ENCODE results near the gene AVP. TPM values are rescaled to one million over a fixed set of nuclear protein-coding genes. Genes with fewer than 3 reads are reported as not detected.

AVP gene
- total and polyA plus RNA-seq, 2 of the 13 experiments (the other 11 are each of a cell fraction or from before 2014, with no cell fraction given): 0.12 TPM; not detected in 1

DNA sequence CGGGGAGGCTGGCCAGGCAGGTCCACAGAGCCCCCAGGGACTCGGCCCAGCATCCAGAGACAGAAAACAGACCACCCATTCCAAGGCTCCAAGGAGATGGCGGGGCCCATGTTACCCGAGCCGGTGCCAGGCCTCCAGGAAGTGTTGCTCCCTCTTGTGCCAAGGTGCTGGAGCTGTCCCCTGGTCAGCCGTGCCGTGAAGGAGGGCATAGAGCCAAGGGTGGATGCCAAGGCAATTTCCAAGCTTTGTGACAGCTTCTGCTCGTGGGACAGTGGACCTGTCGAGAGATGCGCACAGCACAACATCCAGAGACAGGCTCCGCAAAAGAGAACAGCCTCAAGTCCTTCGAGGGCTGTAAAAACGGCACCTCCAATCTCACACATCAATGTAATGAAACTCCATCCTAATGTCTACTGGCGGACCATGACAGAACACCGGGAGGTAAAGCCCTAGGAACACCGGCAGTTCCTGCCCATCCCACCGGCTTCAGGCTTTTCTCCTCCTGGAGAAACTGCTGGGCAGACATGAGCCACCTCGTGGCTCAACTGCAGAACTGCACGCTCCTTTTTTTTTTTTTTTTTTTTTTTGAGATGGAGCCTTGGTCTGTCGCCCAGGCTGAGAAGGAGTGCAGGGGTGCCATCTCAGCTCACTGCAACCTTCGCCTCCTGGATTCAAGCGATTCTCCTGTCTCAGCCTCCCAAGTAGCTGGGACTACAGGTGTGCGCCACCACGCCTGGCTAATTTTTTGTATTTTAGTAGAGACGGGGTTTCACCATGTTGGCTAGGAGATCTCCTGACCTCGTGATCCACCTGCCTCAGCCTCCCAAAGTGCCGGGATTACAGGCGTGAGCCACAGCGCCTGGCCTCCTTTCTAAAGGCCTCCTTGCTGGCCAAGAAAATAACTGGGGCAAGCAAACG is 30.9 kb upstream of the AVP start (continued):
- TF ChIP-seq ZNF510 (CRISPR knock-in tag; IDR thresholded peaks at IDR 0.05; ENCODE audit: low read depth): no peak
- no peak for TF ChIP-seq HNF4G (IDR thresholded peaks at IDR 0.05; ENCODE audit: borderline replicate concordance, low read depth, low read length)
- TF ChIP-seq HNF4G (CRISPR knock-in tag; IDR thresholded peaks at IDR 0.05; ENCODE audit: borderline replicate concordance, low read depth): 0 out of 2 replicates have a peak, but pooled peaks have one; percentile 17
- no peak for TF ChIP-seq ZNF720 (CRISPR knock-in tag; IDR thresholded peaks at IDR 0.05)
- TF ChIP-seq ZNF577 (CRISPR knock-in tag; IDR thresholded peaks at IDR 0.05; ENCODE audit: borderline replicate concordance, low read depth): no peak
- TF ChIP-seq ZNF850 (CRISPR knock-in tag; conservative IDR thresholded peaks at IDR 0.05): no peak
- TF ChIP-seq PBX3 (CRISPR knock-in tag; IDR thresholded peaks at IDR 0.05; ENCODE audit: borderline replicate concordance): no peak
- no peak for TF ChIP-seq SOX6 (IDR thresholded peaks at IDR 0.05)
- TF ChIP-seq SOX6 (CRISPR knock-in tag; IDR thresholded peaks at IDR 0.05): 0 out of 2 replicates have a peak, but pooled peaks have one; percentile 22
- TF ChIP-seq SNAPC4 (CRISPR knock-in tag; IDR thresholded peaks at IDR 0.05): no peak
- TF ChIP-seq TP53 (CRISPR knock-in tag; conservative IDR thresholded peaks at IDR 0.05): no peak
- no peak for TF ChIP-seq CSRNP1 (CRISPR knock-in tag; IDR thresholded peaks at IDR 0.05)
- TF ChIP-seq, protein P1, sequence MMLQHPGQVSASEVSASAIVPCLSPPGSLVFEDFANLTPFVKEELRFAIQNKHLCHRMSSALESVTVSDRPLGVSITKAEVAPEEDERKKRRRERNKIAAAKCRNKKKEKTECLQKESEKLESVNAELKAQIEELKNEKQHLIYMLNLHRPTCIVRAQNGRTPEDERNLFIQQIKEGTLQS (CRISPR knock-in tag; IDR thresholded peaks at IDR 0.05): no peak
- no peak for TF ChIP-seq MTF1 (CRISPR knock-in tag; IDR thresholded peaks at IDR 0.05)
- TF ChIP-seq PCBP1 (IDR thresholded peaks at IDR 0.05; ENCODE audit: borderline replicate concordance, low read depth, low read length): no peak
- TF ChIP-seq, protein P2, sequence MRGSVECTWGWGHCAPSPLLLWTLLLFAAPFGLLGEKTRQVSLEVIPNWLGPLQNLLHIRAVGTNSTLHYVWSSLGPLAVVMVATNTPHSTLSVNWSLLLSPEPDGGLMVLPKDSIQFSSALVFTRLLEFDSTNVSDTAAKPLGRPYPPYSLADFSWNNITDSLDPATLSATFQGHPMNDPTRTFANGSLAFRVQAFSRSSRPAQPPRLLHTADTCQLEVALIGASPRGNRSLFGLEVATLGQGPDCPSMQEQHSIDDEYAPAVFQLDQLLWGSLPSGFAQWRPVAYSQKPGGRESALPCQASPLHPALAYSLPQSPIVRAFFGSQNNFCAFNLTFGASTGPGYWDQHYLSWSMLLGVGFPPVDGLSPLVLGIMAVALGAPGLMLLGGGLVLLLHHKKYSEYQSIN (CRISPR knock-in tag; IDR thresholded peaks at IDR 0.05; ENCODE audit: borderline replicate concordance): no peak
- TF ChIP-seq KAT2B (IDR thresholded peaks at IDR 0.05; ENCODE audit: borderline replicate concordance, low read depth, low read length): no peak
- no peak for TF ChIP-seq RXRA (CRISPR knock-in tag; IDR thresholded peaks at IDR 0.05)
- no peak for TF ChIP-seq FOXA1 (IDR thresholded peaks at IDR 0.05)
- no peak for TF ChIP-seq FOXA1 (CRISPR knock-in tag; IDR thresholded peaks at IDR 0.05)
- TF ChIP-seq DNMT3B (CRISPR knock-in tag; conservative IDR thresholded peaks at IDR 0.05): no peak

Data from HepG2 (cell line).